ENCODE results near the gene FOXL2. TPM values are rescaled to one million over a fixed set of nuclear protein-coding genes. Genes with fewer than 3 reads are reported as not detected.

The FOXL2 gene
- total RNA-seq, 1 experiment from 2014 or later = 12.7 TPM

DNA sequence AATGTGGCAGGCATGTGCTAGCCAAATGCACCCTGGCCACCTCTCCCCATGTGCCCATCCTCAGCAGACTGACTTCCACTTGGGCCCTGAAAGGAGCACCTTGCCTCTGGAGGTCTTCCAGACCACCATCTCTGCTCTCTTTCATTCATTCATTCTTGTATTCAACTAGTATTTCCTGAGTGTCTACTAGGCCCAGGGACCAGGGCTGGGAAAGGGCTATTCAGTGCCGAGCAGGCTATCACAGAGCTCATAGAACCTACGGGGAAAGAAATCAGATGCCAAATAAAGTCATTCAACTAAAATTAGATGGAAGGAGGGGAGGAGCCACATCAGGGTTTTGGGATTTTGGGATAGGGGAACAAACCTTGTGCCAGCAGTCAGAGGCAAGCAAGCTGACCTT, 40.2 kb upstream of the FOXL2 start:
- CTCF ChIA-PET = no interaction called here

GRCh38 chr3:138985932-138986331, 39.0 kb upstream of the FOXL2 start:
- Histone ChIP-seq H3K27ac (ENCODE audit: low read length) (no peak overlapping the region), H3K36me3 (ENCODE audit: control insufficient read depth, insufficient read depth, low read length) (no peaks in the 10 kb centered on the region), H3K4me1 (ENCODE audit: control insufficient read depth, insufficient read depth, low read length) (no peaks in the 10 kb centered on the region), H3K27me3 (ENCODE audit: control insufficient read depth, insufficient read depth, low read length) (peaks cover 3% of the 10 kb centered on the region; the same call in 1 of the 2 replicates), H3K4me3 (ENCODE audit: low read depth in 2 of 2, low read length in 2 of 2) (no peak overlapping the region), H3K9me3 (ENCODE audit: control insufficient read depth, insufficient read depth, low read depth, low read length) (no peaks in the 10 kb centered on the region)
- in situ Hi-C loops (cut with HindIII; ENCODE audit: low pct_unique_long_range_greater_than_20kb, low sequenced_read_pairs) (no loop called here), intact Hi-C loops (cut with micrococcal nuclease; ENCODE audit: unreplicated experiment) (no loop called here)
- POLR2A ChIA-PET = no interaction called here
- no TSS peak for BruUV-seq (replicated peaks)
- DNase-seq (ENCODE audit: low read depth, low spot score) (no peak), ATAC-seq (no peak)
- CTCF ChIA-PET = no interaction called here
- TF ChIP-seq, protein P1, sequence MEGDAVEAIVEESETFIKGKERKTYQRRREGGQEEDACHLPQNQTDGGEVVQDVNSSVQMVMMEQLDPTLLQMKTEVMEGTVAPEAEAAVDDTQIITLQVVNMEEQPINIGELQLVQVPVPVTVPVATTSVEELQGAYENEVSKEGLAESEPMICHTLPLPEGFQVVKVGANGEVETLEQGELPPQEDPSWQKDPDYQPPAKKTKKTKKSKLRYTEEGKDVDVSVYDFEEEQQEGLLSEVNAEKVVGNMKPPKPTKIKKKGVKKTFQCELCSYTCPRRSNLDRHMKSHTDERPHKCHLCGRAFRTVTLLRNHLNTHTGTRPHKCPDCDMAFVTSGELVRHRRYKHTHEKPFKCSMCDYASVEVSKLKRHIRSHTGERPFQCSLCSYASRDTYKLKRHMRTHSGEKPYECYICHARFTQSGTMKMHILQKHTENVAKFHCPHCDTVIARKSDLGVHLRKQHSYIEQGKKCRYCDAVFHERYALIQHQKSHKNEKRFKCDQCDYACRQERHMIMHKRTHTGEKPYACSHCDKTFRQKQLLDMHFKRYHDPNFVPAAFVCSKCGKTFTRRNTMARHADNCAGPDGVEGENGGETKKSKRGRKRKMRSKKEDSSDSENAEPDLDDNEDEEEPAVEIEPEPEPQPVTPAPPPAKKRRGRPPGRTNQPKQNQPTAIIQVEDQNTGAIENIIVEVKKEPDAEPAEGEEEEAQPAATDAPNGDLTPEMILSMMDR (IDR thresholded peaks at IDR 0.05) = no peak
- TF ChIP-seq POLR2AphosphoS5 (IDR thresholded peaks at IDR 0.05; ENCODE audit: low read depth, low read length) (no peak), TCF7L2 (IDR thresholded peaks at IDR 0.05; ENCODE audit: low read depth, low read length) (no peak), SIN3A (IDR thresholded peaks at IDR 0.05; ENCODE audit: borderline replicate concordance, insufficient read depth, low read depth, low read length) (no peak), REST (IDR thresholded peaks at IDR 0.05; ENCODE audit: insufficient read depth in 1 of 2, low read depth in 2 of 2, low read length in 1 of 2) (no peak)

More for the DNA sequence above, 40.2 kb upstream of the FOXL2 start:
- Histone ChIP-seq H3K27me3 (ENCODE audit: control insufficient read depth, insufficient read depth, low read length) (peaks cover 3% of the 10 kb centered on the region; the same call in 1 of the 2 replicates), H3K4me3 (ENCODE audit: low read depth in 2 of 2, low read length in 2 of 2) (no peak overlapping the region), H3K36me3 (ENCODE audit: control insufficient read depth, insufficient read depth, low read length) (no peaks in the 10 kb centered on the region), H3K4me1 (ENCODE audit: control insufficient read depth, insufficient read depth, low read length) (no peaks in the 10 kb centered on the region), H3K27ac (ENCODE audit: low read length) (no peak overlapping the region), H3K9me3 (ENCODE audit: control insufficient read depth, insufficient read depth, low read depth, low read length) (no peaks in the 10 kb centered on the region)
- no TSS peak for BruUV-seq (replicated peaks)
- no peak for ATAC-seq
- in situ Hi-C loops (cut with HindIII; ENCODE audit: low pct_unique_long_range_greater_than_20kb, low sequenced_read_pairs) (no loop called here), intact Hi-C loops (cut with micrococcal nuclease; ENCODE audit: unreplicated experiment) (no loop called here)
- DNase-seq (ENCODE audit: low read depth, low spot score) = no peak
- TF ChIP-seq POLR2AphosphoS5 (IDR thresholded peaks at IDR 0.05; ENCODE audit: low read depth, low read length) = no peak
- TF ChIP-seq SIN3A (IDR thresholded peaks at IDR 0.05; ENCODE audit: borderline replicate concordance, insufficient read depth, low read depth, low read length) = no peak
- TF ChIP-seq, protein P1 (IDR thresholded peaks at IDR 0.05) = no peak
- TF ChIP-seq TCF7L2 (IDR thresholded peaks at IDR 0.05; ENCODE audit: low read depth, low read length) = no peak
- TF ChIP-seq REST (IDR thresholded peaks at IDR 0.05; ENCODE audit: insufficient read depth in 1 of 2, low read depth in 2 of 2, low read length in 1 of 2) = no peak
- POLR2A ChIA-PET = no interaction called here

All from Panc1 (cell line).